ENCODE results near the gene SRSF5.

Gene SRSF5

DNA sequence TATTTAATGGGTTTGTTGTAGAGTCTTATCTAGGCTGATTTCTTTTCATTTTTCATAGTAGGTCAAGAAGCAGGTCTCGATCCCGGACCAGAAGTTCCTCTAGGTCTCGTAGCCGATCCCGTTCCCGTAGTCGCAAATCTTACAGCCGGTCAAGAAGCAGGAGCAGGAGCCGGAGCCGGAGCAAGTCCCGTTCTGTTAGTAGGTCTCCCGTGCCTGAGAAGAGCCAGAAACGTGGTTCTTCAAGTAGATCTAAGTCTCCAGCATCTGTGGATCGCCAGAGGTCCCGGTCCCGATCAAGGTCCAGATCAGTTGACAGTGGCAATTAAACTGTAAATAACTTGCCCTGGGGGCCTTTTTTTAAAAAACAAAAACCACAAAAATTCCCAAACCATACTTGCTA is 4.2 kb downstream of the SRSF5 start:
- no peak for DNase-seq

GRCh38 chr14:69772082-69773017 is 5.4 kb downstream of the SRSF5 start:
- no peak for DNase-seq

DNA sequence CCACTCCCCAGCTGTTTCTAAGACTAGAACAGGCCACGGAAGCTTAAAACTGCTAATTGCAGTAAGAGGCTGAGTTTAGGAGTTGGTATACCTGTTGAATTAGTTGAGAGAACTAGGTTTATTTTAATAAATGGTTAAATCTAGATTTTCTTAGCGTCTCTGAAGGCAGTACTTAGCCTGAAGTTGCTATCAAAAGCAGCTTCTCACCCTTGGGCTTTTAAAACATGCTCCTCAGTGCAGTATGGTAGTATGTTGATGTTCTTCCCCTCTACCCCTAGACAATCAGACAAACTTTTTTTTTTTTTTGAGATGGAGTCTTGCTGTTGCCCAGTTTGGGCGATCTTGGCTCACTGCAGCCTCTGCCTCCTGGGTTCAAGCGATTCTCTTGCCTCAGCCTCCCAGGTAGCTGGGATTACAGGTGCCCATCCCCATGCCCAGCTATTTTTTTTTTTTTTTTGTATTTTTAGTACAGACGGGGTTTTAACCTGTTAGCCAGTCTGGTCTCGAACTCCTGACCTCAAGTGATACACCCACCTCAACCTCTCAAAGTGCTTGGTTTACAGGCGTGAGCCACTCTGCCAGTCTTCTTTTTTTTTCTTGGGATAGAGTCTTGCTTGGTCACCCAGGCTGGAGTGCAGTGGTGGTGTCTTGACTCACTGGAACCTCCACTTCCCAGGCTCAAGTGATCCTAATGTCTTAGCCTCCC is 6.8 kb downstream of the SRSF5 start:
- no peak for DNase-seq

GRCh38 chr14:69775012-69775411 is 8.1 kb downstream of the SRSF5 start:
- DNase-seq: no peak

- no peak for DNase-seq
Measured at GRCh38 chr14:69776875-69777453, 10.0 kb downstream of the SRSF5 start.

GRCh38 chr14:69779088-69779487 is 12.1 kb downstream of the SRSF5 start:
- DNase-seq: no peak

- no peak for DNase-seq
Measured at GRCh38 chr14:69780092-69780491, 13.2 kb downstream of the SRSF5 start.

GRCh38 chr14:69780952-69781351 is 14.0 kb downstream of the SRSF5 start:
- no peak for DNase-seq

- DNase-seq: no peak
Measured at GRCh38 chr14:69784942-69785341, 18.0 kb downstream of the SRSF5 start.

DNA sequence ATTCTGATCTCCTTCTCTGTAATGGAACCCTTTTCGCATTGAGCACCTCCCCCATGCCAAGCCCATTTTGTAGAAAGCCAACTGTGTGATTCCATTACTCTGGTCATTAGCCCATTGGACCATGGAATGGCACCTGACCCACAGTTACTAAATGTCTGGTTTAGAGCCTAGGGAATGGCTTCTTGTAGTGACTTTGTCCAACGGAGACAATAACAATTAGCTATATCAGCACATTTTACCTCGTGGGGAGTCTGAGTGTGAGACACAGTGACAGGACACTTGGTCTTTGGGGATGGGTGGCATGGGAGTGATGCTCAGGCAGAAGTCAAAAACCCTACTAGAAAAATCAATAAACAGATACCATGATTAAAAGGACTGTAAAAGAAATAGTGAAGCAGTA is 19.7 kb downstream of the SRSF5 start:
- no peak for DNase-seq

- no peak for DNase-seq
Measured at GRCh38 chr14:69789118-69789640, 22.2 kb downstream of the SRSF5 start.

DNA sequence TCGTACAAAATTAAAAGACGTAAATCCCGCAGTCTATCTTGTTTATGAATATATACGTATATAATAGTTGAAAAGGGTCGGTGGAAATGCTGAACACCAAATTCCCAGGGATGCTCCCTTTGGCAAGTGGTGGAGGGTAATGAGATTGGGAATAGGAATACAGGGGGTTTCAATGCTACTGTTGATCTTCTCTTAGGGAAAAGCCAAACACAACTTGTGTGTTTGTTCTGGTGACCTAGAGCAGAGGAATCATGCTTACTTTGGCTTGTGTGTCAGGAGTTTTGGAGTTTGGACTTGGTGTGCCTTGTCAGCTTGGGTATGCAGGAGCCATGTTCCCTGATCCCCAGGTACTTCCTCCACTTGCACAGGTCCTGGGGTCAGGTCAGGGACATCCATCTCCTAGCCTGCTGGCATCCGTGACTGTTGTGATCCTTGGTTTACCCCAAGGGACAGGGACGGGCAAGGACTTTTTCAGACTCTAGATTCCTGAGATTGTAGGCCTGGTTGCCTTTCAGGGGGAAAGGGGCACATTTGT is 26.0 kb downstream of the SRSF5 start:
- no peak for DNase-seq

GRCh38 chr14:69794791-69795190 is 27.8 kb downstream of the SRSF5 start:
- DNase-seq: no peak

DNA sequence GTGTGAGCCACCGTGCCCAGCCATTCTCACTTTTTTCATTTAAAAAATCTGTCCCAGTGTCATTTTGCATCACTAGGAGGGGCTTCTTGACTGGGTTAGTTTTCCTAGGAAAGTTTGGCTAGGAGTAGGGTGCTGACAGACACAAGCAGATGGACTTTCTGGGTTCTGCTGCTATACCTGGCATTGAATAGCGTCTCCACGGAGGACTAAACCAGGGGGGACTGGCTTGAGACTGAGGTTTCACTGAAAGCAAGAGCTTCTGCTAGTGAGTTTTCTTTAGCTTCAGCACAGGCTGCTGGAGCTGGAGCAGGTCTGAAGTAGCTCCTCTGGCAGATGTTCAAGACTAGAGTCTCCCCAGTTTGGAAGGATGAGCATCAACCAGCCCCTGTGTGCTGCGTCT is 28.7 kb downstream of the SRSF5 start:
- DNase-seq: no peak

GRCh38 chr14:69796797-69797500 is 30.0 kb downstream of the SRSF5 start, which contains the start of gene SLC10A1:
SLC10A1 (minus strand) TSS chr14:69797241; CDS start chr14:69797155, 86 bp downstream.
- DNase-seq: no peak

DNA sequence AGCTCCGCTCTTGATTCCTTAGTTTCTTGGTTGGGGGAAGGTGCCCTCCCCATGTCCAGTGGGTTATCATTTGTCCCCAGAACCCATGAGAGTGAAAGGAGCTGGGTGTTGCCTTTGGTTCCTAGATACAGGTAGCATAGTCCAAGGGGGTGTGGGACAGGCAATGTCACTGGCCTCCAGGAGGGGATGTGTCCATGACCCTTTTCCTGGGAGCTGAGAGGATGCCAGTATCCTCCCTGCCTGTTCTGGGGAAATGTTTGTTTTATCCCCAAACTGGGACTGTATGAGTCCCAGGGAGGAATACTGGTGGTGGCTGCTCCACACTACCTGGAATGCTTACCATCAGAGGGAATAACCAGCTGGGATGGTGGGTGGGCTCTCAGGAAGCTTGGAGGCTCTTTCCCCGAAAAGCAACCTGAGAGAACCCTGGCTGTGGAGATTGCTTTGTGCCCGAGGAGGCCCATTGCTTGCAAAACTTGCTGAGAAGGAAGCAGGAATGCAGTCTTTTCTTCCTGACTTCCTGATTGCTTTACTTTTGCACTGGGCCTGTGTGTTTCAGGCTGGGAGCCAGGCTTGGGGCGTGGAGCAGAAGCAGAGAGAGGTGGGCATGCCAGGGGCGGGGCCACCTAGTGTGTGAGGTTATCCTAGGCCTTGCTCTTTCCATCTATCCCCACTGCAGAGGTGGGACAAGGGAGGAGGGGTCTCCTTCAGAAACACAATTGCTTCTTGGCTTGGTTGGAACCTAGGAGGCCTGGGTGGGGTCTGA is 30.8 kb downstream of the SRSF5 start:
- no peak for DNase-seq

GRCh38 chr14:69798339-69798735 is 31.4 kb downstream of the SRSF5 start:
- DNase-seq: no peak

DNA sequence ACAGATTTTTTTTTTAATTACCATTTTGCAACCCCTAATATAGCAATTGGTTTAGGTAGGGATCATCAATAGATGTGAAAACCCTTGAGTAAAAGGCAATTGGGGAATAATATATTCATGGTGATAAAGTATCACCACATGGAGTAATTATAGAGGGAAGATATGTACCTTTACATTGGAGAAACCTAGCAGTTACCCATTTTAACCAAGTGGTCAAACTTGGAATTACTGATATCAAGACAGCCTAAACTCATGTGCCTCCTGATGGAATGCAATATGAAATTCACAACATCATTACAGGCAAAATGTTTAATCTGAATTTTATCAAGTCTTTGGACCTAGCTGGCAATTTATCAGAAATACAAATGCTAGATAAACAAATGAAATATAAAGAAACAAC is 36.8 kb downstream of the SRSF5 start:
- no peak for DNase-seq

DNA sequence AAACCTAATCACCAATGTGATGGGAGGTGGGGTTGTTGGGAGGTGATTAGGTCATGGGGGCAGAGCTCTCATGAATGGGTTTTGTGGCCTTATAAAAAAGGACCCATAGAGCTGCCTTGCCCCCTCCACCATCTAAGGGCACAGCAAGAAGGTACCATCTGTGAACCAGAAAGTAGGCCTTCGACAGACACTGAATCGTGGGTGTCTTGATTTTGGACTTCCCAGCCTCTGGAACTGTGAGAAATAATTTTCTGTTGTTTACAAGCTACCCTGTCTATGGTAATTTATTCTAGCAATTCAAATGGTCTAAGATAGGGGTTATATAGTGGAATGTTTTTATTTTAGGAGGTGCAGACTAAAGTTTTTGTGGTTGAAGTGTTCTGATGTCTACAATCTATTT is 38.0 kb downstream of the SRSF5 start:
- DNase-seq: no peak

DNA sequence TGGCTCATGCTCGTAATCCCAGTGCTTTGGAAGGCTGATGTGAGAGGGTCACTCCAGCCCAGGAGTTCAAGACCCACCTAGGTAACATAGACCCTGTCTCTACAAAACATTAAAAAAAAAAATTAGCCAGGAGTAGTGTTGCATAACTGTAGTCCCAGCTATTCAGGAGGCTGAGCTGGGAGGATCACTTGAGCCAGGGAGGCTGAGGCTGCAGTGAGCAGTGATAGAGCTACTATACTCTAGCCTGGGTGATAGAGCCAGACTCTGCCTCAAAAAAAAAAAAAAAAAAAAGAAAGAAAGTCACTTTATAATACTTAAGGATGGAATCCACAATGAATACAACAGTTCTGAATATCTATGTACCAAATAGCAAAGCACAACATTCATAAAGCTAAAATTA is 40.2 kb downstream of the SRSF5 start:
- no peak for DNase-seq

- no peak for DNase-seq
Measured at GRCh38 chr14:69808919-69809808, 42.2 kb downstream of the SRSF5 start.
